Stimulated activated CD4-positive, alpha-beta T cell treated with anti-CD3 and anti-CD28 coated beads, TNF-alpha, amount 100 ng/mL, for 48 hours (primary cell): Measurements from ENCODE around the gene TTC33.
"Not testable (repeated sequence)": the region's sequence is repeated elsewhere in the genome, so short reads cannot be mapped to it uniquely, and the experiment has no call there.

Experiments
- DNase-seq, 3 donors: peaks; one replicate each; pipeline ENCODE4 v3.0.0-alpha.2; 2020; ENCODE audit warnings: low read depth in 3 of 3

The TTC33 gene

DNA sequence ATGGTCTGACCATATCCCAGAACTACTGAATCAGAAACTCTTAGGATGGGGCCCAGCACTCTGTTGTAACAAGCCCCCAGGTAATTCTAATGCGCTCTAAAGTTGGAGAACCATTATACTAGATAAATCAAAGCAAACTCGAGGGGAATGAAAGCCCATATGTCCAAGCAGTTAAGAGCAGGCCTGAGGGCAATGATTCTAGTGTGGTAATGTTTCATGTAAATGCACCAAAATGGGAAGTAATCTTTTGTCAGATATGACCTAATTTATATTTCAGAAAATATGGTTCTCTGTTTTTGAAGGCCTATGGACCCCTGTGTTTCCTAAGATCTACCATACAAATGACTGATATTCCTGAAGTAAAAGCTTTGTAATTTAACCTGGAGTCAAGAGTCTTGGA, 184.0 kb downstream of the TTC33 start:
- no peak for DNase-seq

DNA sequence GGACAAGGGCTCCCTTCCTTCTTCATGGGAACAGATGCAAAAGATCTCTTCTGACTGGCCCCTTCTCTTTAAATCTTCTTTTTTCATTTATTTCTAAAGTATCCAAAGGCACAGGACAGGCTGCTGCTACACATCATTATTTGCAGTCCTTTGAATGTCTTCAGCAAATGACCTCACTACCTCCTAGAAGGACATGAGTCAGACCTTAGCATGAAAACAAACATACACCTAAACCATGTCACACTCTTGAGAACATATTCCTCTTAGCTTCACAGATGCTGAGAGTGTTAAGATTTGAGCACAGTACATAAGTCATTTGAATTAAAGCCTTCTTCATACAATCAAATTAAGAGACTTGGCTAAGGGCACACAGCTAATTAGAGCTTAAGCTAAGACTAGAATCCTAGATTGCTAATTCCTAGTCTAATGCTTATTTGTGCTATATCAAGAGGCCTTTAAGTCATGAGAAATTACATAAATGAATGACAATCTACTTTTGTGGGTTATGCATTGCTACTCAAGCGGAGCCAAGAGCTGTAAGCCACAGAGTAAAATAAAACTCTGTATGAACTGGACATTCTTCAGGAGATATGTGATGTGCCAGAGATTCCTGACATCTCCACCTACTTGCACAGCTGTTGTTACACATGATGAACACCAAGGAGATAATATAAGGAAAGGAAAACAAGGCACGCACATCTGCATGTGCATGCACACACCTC, 185.2 kb downstream of the TTC33 start:
- no peak for DNase-seq

DNA sequence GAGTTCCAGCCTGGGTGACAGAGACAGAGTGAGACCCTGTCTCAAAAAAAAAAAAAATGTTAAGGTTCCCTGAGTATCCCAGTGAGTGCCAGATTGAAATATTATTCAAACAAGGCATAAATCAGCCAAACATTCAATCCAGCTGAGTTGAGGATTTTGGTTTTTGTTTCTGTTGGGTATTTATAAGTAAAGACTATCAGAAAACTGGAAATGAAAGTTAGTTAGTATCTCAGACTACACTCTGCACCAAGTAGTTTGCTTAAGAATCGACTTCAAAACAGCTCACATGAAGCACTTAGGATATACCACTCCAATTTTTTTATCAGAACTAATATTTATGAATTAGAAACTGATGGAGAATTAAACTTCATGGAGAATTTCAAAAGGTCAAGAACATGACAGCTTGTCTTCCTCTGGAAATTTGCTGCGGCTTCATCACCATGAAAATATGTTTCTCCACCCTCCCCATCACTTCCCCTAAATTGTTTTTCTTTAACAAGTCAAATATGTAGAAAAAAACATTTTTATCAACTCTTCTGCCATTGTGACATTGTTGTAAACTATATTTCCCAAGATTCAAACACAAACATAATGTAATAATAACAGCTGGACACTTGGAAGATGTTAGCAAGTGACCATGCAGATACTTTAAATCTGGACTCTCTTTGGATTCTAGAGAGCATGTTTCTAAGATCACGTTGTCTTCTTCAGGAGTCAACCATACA, 186.1 kb downstream of the TTC33 start:
- no peak for DNase-seq

DNA sequence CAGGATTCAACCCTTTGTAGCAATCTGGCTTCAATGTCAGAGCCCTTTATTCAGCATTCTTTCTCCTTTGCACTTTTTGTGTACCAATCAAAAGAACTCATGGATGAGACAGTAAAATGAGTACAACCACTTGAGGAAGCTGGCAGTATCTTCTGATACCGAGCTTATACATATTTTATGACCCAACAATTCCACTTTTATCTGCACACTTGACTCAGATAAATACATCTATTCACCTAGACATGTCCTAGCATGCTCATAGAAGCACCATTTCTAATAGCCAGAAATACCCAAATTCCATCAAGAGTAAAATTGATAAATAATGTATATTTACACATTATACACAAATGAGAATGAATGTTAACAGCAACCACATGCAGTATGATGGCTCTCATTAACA, 187.2 kb downstream of the TTC33 start:
- no peak for DNase-seq

DNA sequence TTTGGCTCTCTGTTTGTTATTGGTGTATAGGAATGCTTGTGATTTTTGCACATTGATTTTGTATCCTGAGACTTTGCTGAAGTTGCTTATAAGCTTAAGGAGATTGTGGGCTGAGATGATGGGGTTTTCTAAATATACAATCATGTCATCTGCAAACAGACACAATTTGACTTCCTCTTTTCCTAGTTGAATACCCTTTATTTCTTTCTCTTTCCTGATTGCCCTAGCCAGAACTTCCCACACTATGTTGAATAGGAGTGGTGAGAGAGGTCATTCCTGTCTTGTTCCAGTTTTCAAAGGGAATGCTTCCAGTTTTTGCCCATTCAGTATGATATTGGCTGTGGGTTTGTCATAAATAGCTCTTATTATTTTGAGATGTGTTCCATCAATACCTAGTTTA, 192.6 kb downstream of the TTC33 start:
- not testable (repeated sequence) for DNase-seq

DNA sequence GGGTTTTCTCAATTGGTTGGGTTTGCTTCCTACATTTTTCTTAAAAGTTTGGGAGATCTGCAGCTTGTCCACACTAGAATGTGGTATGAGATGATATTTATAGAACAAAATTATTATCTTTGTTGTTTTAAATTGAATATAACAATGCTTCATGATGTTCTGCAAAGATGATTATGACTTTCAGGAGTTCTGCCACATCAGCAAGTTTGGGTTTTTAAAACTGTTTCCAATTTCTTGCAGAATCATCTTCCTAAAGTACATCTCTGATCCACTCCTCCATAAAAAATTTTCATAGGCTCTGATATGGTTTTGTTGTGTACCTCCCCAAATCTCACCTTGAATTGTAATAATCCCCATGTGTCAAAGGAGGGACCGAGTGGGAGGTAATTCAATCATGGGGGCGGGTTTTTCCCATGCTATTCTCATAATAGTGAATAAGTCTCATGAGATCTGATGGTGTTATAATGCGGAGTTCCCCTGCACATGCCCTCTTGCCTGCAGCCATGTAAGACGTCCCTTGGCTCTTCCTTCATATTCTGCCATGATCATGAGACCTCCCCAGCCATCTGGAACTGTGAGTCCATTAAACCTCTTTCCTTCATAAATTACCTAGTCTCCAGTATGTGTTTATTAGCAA, 195.2 kb downstream of the TTC33 start:
- no peak for DNase-seq

DNA sequence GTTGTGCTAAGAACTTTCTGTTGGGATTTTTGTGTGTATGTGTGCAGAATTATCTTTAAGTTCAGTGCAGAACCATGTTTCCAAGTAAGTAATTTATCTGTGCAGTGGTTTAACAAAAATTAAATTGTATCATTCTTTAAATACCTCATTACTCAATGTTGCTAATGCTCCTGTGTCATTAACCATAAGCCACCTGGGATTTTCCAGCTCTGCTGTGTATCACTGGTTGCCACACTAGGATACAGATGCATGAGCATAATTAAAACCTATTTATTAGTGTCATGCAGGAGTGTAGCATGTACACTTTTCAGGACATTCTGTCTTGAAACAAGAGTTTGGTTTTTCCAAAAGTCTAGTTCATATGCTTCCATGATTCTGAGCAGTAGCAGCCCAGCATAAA, 196.5 kb downstream of the TTC33 start:
- no peak for DNase-seq

DNA sequence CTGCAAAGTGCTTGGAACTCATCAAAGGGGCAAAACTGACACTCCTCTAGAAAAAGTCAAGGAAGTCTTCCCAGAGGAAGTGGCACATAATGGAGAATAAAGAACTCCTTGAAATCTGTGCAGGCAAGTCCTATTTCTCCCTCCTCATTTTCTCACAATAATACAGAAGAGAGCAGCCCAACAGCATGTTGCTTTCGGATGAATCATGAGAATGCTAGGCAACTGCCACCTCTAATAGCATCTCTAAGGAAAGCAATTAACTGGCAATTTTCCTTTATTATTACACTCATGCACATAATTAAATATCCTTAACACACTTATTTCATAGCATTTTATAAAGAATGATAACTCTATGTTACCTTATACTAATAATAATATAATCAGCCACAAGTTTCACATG, 198.3 kb downstream of the TTC33 start:
- DNase-seq, result no peak

DNA sequence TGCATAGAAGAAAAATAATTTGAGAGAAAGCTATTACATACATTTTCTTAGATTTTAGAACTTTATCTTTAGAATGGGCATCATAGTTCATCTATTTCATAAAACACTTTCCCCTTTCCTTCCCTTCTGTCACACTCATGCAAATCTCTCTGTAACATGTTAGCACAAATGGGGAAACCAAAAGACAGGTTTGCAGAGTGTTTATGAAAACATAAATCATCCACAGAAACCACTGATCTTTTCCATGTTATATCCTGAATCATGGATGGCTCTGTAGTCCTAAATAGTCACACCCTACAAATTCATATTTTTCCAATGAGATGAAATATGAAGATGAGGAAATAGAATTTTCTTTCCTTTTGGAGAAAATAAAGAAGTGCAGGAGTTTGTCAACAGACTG, 198.9 kb downstream of the TTC33 start:
- DNase-seq, result no peak

DNA sequence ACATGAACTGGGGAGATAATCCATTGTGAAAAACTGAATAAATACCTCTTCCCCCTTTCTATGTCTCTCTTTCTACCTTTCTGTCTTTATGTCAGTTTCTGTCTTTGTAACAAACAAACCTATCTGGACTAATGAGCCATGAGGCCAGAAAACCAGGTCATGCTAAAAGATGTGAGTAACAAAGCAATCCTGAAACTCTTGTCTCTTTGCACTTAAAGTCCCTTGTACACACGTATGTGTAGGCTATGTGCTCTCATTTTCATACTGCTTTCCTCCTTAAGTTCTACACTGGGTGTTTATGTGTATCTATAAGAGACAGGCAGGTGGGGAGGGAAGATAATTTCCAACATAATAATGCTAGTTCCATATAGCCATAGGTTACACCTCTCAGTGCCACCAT, 199.9 kb downstream of the TTC33 start:
- no peak for DNase-seq

DNA sequence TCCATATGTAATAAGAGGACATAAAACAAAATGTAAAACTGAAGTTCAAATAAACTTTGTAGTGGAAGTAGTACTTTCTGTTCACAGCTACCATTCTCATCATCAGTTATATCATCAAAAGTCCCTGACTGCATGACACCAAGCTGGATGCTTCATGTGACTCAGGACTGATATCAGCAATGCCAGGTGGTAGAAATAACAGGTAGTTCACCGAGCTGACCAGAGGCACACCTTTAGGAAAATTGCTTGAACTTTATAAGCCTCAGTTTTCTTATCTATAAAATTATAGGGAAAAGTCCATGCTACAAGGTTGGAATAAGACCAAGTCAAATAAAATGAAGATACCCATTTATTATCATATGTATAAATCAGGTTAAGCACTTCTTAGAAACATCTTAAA, 200.9 kb downstream of the TTC33 start:
- DNase-seq, result no peak

DNA sequence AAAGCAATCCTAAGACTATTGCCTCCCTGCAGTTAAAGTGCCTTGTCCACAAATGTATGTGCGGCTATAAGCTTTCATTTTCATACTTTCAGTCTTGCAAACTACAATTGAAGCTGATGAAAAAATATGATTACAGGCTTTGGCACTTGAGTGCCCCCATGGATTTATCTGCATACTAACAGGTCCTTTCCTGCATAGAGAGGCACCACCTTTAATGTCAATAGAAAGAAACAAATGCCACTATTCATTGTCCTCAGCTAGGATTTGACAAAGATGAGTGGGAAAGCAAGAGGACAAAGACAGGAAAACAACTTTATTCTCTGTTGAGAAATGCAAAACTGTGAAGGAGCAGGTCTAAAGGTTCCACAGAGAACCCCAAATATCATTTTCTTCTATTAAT, 201.7 kb downstream of the TTC33 start:
- DNase-seq, result no peak

DNA sequence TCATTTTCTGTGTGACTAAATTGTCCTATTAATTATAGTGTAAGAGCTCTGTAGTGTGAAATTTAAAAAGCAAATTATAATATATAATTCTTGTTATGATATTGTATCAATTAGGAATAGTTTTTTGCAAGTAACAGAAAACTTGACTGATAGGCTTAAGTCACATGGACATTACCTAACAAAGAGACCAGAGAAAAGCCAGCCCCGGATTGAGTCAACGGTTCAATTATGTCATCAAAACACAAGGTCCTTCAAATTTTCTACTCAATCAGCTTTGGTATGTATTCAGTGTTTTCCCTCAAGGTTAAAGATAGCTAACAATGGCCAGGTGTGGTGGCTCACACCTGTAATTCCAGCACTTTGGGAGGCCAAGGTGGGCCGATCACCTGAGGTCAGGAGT, 202.8 kb downstream of the TTC33 start:
- no peak for DNase-seq

DNA sequence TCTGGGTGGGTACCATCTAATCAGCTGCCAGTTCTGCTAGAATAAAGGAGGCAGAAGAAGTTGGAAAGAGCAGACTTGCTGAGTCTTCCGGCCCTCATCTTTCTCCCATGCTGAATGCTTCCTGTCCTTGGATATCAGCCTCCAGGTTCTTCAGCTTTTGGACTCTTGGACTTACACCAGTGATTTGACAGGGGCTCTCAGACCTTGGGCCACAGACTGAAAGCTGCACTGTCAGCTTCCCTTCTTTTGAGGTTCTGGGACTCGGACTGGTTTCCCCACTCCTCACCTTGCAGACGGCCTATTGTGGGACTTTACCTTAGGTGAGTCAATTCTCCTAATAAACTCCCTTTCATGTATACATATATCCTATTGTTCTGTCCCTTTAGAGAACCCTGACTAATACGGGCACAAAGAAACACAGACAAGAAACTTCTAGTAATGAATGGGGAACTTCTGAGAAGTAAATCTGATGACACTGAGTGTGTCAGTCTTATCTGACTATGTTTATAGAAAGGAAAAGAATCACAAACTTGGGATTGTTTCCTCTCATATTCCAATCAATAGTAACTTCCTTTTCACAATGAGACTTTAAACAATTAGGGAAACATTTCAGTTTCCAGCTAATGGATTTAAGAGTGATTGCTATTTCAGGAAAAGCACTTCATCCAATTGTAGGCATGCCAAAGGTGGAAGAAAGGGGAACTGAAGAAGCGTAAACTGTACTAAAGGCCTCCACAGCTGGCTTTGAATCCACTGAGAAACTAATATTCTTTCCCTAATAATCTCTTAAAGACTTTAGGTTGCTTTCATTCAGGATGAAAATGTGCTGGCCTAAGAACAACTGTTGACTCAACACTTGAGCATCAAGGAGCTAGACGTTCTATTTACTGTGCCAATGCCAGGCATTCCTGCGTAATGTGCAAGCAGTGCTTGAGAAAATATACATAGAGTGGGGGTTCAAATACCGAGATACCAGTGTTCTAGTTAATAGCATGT, 204.0 kb downstream of the TTC33 start:
- no peak for DNase-seq

DNA sequence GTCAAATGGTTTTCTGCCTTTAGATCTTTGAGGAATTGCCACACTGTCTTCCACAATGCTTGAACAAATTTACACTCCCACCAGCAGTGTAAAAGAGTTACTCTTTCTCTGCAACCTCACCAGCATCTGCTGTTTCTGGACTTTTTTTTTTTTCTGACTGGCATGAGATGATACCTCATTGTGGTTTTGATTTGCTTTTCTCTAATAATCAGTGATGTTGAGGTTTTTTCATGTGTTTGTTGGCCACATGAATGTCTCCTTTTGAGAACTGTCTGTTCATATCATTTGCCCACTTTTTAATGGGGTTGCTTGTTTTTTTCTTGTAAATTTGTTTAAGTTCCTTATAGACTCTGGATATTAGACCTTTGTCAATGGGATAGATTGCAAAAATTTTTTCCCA, 205.3 kb downstream of the TTC33 start:
- no peak for DNase-seq

DNA sequence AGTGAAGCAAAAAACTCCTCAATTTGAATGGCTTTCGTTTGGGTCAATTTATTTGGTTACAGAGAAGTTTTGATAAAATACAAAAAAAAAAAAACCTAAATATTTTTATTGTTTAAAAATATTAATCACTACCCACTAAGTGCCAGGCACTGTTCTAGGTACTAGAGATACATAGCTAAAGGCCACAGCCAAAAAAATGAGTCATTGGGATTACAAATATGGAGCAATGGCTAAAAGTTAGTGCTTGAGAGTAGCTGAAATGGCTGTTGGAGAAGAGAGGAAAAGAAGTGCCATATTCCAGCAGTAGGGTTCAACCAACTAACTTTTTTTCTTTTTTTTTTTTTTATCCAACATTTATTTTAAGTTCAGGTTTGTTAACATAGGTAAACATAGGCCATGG, 206.1 kb downstream of the TTC33 start:
- no peak for DNase-seq

DNA sequence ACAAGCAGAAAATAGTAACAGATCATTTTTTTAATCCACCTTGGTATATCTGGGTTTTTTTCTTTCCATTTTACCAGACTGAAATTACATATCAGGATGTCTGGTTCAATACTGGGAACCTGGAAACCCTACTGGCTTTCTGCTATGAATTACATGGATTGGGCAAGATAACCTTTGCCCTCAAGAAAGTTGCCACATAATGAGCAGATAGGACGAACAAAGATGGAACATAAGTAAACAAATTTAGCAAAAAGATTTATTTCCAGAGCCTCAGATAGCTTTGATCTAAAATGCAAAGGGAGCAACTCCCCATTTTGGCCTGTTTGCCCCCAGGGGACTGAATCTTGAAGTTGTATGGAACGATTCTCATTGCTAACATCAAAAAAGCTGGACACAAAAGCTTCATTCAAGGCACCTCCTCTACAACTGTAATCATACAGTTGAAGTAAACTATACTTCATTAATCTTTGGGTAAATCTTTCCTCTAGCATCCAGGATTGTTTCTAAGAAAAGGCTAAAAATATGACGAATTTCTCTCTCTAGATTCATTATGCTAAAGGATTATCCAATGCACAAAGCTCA, 207.7 kb downstream of the TTC33 start:
- no peak for DNase-seq

DNA sequence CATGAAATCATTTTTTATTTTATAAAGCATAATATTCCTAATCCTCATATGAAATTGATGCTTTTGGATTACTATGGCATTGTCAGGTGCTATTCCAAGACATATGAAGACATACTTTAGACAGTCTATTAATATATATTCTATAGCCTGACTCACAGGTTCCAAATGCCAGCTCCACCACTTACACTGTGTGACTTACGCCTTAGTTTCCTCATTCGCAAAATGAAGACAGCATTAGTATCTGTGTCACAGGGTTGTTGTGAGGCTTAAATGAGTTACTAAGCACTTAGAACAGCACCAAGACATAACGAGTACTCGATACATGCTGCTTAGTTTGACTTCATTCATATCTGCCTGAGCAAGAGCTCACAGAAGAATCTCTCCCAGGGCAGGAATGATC, 208.2 kb downstream of the TTC33 start:
- no peak for DNase-seq

DNA sequence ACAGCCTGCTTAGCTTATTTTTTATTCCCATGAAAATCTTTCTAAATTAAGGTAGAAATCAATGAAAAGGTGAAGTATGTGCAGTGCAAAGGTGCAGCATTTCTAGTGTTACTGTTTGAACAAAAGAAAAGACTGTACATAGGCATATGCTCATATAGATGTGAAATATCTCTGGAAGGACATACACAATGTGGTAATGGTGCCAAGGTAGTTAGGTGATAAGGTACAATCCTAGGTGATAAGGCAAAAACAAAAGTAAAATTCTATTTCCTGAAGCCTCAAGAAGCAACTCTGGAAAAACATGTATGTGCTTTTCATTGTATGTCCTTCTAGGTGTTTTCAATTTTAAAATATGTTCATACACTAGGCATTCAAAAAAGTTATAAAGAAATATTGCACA, 215.5 kb downstream of the TTC33 start:
- no peak for DNase-seq

DNA sequence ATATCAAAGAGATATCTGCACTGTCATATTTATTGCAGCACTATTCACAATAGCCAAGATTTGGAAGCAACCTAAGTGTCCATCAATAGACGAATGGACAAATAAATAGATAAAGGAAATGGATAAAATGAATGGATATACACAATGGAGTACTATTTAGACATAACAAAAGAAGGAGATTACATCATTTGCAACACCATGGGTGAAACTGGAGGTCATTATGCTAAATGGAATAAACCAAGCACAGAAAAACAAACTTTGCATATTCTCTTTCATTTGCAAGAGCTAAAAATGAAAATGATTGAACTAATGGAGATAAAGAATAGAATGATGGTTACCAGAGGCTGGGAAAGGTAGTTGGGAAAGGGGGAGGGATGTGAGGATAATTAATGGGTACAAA, 231.1 kb downstream of the TTC33 start:
- no peak for DNase-seq

DNA sequence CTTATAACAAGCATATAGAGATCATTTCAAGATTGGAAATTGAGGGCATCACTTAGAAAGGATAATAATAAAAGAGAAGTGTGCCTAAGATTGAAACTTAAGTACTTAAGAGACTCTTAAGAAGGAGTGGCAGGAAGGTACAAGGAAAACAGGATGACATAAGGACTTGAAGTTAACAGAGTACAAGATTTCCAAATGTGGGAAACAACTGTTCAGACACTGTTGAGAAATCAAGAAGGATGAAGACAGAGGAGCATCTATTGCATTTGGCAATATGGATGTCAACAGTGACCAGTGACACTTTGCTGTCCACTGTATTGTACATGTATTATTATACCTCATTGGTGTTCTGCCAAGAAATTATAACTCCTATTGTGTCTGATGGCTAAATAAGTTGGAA, 233.8 kb downstream of the TTC33 start:
- DNase-seq, result no peak
